Activated CD8-positive, alpha-beta memory T cell treated with anti-CD3 and anti-CD28 coated beads, Interleukin-2, amount 50 U/mL, for 1 hour (primary cell): ENCODE measurements around the gene MOGAT1.
"Not testable (repeated sequence)": the region's sequence is repeated elsewhere in the genome, so short reads cannot be mapped to it uniquely, and the experiment has no call there.

Source experiments
- DNase-seq: peaks from one replicate; pipeline ENCODE4 v3.0.0-alpha.2; 2020; ENCODE audit errors: extremely low read depth

MOGAT1 gene

DNA sequence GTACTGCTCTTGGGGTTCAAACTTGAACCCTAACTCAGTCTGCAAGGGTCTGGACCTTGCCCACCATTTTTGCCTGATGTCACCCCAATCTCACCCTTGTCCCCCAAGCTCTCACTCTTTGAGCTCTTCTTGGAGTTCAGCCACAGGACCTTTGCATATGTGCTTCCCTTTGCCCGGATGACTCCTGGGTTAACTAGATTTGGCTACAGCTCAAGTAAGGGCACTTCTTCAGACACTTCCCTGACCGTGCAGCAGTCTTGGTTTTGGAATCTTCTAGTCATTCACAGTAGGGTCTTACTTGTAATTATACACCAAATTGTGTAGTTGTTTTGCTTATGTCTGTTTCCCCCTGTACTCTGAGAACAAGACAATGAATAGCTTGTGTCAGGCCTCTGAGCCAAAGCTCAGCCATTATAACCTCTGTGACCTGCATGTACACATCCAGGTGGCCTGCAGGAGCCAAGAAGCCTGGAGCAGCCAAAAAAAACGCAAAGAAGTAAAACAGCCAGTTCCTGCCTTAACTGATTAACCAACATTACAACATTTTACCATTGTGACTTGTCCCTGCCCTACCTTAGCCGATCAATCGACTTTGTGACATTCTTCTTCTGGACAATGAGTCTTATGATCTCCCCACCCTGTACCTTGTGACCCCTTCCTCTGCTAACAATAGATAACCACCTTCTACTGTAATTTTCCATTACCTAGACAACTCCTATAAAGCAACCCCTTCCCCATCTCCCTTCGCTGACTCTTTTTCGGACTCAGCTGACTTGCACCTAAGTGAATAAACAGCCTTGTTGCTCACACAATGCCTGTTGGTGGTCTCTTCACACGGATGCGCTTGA lies 1.0 kb upstream of the MOGAT1 start:
- DNase-seq: no peak

DNA sequence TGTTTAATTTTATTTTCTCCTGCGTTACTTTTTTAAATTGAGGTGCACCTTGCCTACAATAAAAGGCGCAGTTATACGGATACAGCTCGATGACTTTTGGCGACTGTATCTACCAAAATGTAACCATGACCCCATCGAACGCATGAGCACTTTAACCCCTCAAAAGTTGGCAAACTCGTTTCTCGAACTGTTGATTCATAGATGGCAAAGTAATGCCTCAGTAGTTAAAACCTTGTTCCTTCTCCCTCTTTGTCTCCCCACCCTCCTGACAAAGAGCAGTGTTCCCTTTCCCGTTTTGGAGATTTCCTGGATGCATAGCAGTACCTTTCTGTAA lies 577 bp downstream of the MOGAT1 start:
- DNase-seq: no peak

DNA sequence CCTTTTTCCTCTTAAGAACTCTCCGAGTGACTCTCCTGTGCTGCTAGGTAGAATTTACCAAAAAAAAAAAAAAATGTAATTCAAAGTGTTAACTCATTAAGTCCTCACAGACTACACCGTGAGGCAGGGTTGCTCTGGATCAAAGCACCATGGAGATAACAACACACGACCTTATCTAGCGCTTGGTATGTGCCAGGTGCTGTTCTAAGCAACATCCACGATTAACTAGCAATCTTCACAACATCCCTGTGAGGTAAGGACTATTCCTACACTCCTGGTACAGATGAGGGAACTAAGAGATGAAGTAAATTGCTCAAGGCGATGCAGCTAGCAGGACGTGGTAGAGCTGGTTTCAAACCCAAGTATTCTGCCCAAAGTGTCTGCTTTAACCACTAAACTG lies 1.8 kb downstream of the MOGAT1 start:
- no peak for DNase-seq

DNA sequence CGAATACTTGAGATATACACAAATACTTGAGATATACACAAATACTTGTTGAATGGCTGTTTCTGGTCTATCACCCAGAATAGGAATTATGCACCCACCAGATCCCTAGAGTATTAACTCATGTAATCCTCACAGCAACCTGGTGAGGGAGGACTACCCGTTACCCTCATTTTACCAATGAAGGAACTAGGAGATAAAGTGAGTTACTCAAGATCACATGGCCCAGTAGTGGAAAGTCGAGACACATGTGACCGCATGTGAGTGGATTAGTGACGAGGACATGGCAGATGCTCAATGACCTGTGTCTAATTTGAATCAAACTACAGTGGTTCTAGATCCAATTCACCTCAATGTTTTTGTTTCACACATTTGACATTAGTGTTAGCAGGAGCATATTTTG lies 2.4 kb downstream of the MOGAT1 start:
- DNase-seq: no peak

DNA sequence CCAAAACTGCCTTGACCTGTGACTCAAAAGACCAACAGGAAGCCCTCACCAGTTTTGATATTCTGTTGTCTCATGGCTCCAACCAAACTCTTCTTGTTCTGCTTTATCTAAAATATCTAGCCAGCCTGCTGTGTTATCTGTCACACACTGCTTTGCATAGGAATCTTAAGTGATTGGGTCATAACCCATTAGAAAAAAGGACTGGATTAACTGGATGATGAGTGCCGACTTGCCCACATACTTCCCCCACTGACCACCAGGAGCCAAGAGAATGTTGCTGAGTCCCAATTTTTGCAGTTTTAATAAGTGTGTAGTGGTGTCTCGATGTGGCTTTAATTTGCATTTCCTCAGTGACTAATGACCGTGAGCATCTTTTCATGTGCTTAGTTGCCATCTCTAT lies 6.5 kb downstream of the MOGAT1 start:
- DNase-seq: no peak

DNA sequence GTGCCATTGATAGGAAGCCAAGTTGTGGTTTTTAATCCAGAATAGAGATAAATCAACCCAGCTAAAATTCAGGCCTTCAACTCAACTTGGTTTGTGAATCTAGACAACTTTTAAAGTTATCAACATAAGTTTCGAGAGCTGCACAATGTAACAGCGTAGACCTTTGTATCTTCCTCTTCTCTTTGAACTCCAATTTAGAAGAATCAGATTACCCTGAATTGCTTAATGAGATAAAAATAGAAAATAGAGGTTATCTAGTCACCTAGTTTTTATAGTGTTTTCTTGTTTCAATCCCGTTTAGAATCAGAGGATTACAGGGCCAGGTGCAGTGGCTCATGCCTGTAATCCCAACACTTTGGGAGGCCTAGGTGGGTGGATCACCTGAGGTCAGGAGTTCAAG lies 12.3 kb downstream of the MOGAT1 start:
- no peak for DNase-seq

DNA sequence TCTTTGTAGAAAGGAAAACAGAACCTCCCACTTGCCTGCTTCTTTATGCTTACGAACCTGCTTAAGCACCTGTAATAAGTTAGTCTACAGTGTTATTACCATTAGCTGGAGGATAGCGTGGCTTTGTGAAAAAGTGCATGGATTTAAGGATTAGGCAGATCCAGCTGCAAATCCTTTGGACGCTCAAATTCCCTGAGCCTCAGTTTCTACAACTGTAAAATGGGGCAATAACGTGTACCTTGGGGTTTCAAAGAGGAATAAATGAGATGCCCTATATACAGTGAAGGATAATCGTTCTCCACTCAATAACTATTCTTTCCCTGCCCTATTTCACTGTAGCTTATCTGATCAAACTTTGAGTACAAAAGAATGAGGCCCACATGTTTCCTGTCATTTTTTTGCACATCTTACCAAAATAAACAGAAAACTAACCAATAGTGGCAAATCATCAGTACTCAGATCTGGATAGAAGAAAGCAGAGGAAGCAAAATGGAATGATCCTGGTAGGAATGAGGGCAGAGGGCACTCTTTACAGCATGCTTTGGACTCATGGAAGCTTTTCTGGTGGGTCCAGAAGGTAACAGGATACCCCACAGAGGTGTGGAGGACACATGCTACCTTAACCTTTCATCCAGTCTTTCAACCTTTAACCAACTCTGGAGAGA lies 14.8 kb downstream of the MOGAT1 start:
- DNase-seq: no peak

DNA sequence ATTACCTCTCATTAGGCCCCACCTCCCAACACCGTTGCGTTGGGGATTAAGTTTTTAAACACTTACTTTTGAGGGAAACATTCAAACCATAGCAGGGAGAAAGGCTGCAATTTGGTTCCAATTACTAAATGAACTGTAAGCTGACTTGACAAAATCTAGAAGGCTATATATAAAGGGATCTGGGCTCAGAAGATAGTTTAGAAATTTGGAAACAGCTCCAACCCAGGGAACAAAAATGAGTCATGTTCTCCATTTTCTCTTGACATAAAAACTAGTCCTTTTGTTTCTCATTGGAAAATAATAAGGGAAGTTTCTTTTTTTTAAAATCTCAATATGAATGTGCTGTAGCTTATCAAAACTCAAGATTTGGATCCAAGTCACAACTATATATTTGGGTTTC lies 17.5 kb downstream of the MOGAT1 start:
- DNase-seq: no peak

DNA sequence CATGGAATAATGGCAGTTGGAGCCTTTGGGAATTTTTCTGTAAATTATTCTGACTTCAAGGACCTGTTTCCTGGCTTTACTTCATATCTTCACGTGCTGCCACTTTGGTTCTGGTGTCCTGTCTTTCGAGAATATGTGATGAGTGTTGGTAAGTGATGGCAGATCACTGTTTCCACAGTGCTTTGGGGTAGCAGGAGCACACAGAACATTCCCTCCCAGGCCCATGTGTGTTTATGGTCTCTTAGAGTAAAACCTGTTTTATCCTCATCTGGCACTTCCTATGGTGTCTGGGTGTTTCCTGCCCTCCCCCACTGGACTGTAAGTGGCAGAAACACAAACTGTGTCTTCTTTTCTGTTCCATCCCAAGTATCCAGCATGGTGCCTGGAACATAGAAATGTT lies 17.9 kb downstream of the MOGAT1 start:
- no peak for DNase-seq

DNA sequence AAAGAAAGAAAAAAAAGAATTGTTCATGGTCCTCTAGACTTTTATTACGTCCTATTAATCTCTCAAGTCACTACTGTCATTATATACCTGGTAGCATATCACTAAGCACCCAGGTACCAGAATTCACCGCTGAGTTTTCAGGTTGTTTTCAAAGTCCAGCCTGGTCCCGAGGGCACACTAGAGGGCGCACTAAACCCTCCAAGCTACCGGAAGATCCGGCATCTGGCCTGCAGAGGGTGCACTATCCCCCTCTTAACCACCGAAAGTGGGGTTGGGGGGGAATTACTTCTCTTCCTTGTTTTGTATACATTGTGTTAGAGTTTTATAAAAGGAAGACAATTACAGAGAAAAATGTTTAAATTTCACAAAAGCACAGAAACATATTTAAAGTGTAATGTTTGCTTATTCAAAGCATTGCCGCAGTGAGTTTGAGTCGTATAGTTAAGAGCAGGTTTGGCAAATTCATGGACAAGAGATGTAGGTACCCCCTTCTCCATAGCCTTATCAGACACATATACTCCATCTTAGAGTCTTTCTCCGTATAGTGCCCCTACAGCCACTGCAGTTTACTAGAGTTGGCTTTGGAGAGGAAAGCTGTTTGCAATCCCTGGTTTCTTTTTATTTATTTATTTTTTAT lies 19.2 kb downstream of the MOGAT1 start:
- DNase-seq: peak; percentile 30

DNA sequence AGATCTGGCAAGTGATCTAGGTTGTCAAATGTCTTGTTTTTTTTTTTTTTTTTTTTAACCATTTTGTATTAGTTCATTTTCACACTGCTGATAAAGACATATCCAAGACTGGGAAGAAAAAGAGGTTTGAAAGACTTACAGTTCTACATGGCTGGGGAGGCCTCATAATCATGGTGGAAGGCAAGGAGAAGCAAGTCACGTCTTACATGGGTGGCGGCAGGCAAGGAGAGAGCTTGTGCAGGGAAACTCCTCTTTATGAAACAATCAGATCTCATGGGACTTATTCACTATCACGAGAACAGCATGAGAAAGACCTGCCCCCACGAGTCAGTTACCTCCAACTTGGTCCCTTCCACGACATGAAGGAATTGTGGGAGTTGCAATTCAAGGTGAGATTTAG lies 22.0 kb downstream of the MOGAT1 start:
- not testable (repeated sequence) for DNase-seq

DNA sequence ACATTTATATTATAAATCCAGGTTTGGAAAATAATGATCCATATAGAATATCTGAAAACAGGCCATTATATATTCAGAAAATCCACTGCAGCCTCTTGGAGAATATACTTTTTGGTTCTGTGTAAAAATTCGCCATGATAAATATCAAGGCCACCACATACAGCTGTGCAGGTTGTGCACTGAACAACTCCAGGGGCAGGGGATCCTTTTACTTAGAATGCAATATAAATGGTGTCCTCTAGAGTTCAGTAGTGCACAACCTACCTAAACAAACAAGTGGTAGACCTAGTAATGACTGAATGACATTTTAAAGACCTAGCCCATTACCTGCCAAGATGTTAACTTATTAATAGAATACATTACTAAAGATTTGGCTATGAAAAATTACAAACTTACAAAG lies 22.4 kb downstream of the MOGAT1 start:
- DNase-seq: no peak

DNA sequence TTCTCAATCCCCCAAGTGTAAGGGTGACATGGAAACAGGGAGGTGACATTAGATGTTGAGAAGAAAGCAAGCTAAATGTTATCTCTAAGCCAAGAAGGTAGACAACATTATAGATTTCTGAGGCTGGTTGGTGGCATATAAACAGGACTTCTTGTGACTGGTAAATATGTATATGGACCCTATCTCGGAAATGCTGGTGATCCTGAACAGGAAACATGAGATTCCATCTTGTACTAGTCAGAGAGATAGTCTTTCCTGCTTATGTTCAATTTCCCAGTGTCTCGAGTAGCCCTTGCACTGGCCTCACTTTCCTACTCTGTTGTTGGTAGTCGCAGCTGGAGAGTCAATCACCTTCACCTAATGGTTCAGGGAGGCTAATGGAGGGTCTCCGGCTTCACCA lies 26.8 kb downstream of the MOGAT1 start:
- DNase-seq: no peak

DNA sequence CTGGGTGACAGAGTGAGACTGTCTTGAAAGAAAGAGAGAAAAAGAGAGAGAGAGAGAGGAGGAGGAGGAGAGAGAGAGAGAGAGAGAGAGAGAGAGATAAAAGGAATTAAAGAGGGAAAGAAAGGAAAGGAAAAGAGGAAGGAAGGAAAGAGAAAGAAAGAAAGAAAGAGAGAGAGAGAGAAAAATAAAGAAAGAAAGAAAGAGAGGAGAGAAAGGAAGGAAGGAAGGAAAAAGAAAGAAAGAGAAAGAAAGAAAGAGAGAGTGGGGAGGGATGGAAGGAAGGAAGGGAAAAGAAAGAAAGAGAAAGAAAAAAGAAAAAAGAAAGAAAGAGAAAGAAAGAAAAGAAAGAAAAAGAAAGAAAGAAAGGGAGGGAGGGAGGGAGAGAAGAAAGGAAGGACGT lies 29.8 kb downstream of the MOGAT1 start:
- no peak for DNase-seq

DNA sequence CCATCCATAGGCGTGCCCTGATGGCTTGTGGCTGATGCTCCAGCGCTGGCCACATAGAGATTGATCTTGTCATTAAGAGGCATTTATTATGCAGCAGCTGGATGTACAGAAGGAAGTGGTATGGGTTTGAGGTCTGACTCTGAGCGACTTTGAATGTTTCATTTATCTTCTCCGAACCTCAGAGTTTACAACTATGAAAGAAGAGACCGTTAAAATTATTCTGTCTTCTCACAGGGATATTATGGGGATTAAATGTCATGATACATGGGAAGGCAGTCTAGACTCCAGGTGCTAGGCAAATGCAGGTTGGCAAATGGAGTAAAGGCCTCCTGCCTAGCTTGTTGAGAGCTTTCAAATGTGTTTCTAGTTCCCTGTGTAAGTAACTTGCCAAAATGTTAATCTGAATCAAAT lies 30.3 kb downstream of the MOGAT1 start:
- no peak for DNase-seq

DNA sequence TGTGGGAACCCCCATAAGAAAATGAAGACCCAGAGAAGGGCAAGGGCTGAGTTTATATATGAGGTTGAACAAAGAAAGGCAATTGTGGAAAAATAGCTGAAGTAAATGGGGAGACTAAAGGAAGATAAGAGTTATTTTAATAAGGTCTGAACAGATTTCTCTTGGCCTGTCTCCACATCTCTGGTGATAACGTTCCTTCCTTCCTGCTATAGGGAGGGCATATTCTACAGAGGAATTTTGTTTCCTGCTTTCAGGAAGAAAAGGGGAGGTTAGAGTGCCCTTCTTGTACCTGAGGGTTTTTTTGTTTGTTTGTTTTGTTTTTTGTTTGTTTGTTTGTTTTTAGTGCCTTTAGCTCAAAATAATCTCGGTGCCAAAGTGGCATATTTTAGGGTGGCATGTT lies 31.6 kb downstream of the MOGAT1 start:
- no peak for DNase-seq

DNA sequence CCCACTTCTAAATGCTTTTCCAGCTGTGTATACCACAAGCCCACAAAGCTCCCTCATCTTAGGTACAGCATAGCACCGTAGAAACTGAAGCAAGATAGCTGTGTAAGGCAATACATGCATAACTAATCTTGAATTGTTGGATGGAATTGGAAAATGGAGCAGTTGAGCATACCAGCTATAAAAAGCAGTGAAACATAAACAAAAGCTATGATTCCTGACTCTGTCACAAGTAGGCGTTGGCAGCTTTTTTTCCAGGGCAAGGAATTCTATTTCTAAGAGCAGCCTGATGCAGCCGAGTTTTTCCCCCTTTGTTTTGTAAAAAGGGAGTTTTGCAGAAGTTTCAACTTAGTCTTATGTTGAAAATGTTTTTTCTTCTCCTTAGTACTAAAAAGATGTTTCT lies 32.4 kb downstream of the MOGAT1 start:
- no peak for DNase-seq

DNA sequence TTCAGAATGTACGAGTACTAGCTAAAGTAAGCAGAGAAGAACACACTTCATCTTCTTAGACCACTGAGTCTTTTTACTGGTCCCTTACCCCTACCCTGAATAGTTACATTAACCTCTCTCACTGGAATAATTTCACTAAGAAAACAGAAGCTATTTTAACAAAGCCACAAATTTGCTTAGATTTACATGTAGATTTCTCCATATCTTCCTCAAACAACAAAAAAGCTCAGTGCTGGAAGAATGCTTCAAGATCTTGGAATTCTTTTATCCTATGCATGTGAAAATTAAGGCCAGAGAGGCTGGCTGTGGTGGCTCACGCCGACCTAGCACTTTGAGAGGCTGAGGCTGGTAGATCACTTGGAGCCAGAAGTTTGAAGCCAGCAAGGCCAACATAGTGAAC lies 35.2 kb downstream of the MOGAT1 start:
- DNase-seq: no peak

DNA sequence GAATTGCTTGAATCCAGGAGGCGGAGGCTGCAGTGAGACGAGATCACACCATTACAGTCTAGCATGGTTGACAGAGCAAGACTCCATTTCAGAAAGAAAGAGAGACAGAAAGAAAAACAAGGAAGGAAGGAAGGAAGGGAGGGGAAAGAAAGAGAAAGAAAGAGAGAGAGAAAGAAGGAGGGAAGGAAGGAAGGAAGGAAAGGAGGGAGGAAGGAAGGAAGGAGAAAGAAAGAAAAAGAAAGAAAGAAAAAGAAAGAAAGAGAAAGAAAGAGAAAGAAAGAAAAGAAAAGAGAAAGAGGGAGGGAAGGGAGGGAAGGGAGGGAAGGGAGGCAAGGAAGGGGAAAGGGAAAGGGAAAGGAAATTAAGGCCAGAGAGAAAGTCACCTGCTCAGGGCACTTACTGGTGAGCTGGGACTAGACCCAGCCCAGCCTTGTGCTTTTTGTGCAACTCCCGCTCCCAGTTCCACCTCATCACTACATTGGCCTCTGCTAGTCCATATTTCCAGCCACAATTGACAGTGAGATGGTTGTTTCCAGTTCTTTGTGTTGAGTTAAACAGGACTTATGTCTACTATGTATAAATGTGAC lies 35.7 kb downstream of the MOGAT1 start:
- no peak for DNase-seq

DNA sequence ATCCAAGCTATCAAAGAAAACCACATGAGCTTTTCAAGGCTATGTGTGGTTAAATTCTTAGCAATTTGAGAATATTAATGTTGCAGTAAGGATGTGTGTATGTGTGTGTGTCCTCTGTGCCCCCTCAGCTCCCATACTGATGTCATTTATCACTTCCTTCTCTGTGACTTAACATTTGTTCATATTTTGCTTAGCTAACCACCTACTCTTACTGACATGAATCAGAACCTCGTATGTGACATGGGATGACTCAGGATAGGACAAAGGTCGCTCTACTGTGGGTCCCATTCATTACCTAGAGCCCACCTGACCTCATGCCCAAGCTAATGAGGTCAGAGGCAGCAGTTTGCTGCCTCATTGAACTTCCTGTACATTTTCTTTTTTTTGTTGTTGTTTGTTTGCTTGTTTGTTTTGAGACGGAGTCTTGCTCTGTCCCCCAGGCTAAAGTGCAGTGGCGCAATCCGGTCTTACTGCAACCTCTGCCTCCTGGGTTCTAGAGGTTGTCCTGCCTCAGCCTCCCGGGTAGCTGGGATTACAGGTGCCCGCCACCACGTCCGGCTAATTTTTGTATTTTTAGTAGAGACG lies 36.3 kb downstream of the MOGAT1 start:
- no peak for DNase-seq

DNA sequence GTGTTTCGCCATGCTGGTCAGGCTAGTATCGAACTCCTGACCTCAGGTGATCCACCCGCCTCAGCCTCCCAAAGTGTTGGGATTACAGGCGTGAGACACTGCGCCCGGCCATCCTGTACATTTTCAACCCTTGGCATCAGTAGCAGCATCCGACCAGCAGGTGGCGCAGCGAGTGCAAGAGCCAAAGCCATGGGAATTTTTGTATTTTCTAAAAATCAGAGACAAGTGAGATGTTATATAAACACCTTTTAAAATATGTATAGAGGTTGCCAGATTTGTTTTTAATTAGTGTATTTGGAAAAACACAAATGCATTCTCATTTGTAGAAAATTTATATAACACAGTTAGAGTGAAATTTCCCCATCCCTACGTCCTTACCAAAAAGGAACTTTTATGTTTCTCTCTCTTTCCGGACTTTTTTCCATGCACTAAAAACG lies 36.8 kb downstream of the MOGAT1 start:
- peak; percentile 20 for DNase-seq

DNA sequence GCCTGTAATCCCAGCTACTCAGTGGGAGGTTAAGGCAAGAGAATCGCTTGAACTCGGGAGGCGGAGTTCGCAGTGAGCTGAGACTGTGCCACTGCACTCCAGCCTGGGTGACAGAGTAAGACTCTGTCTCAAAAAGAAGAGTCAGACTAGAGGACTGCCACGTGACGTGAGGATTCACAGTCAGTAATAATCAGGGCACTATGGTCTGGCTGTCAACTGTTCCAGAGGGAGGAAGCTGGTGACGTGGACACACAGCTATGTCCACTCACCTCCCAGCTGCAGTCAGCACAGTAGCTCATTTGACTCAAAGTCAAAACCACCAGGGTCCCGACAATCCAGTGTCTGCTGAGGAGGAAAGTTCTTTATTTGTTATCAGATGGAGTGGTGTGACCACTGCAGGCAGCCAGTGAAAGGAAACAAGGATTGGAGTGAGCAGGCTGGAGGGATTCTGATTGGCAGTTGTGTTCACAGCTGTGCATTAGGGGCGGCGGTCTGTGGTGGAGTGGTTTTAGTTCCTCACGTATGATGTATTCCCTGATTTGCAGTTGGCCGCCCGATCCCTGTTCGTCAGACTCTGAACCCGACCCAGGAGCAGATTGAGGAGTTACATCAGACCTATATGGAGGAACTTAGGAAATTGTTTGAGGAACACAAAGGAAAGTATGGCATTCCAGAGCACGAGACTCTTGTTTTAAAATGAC lies 37.9 kb downstream of the MOGAT1 start:
- no peak for DNase-seq
